Stimulated activated CD4-positive, alpha-beta T cell treated with anti-CD3 and anti-CD28 coated beads, TNF-alpha, amount 100 ng/mL, for 1 hour (primary cell): Measurements from ENCODE around the gene KCTD20.

Experiments used
- DNase-seq, 3 donors: peaks; one replicate each; pipeline ENCODE4 v3.0.0-alpha.2; 2020; ENCODE audit warnings: low read depth in 3 of 3, low spot score in 1 of 3

KCTD20 gene

GRCh38 chr6:36492092-36492491 is 49.3 kb downstream of the KCTD20 start:
- no peak for DNase-seq

GRCh38 chr6:36492621-36493020 is 49.8 kb downstream of the KCTD20 start:
- DNase-seq, result no peak

- DNase-seq, result no peak
Observed at GRCh38 chr6:36493319-36493718, 50.5 kb downstream of the KCTD20 start.

GRCh38 chr6:36493859-36494258 is 51.1 kb downstream of the KCTD20 start:
- DNase-seq, result no peak

GRCh38 chr6:36495086-36495485 is 52.3 kb downstream of the KCTD20 start:
- DNase-seq, result no peak

- no peak for DNase-seq
Observed at GRCh38 chr6:36499918-36500317, 57.1 kb downstream of the KCTD20 start.

GRCh38 chr6:36501686-36502085 is 58.9 kb downstream of the KCTD20 start:
- no peak for DNase-seq

GRCh38 chr6:36504181-36504580 is 61.4 kb downstream of the KCTD20 start:
- no peak for DNase-seq

GRCh38 chr6:36504982-36505381 is 62.2 kb downstream of the KCTD20 start:
- DNase-seq, result no peak

GRCh38 chr6:36505744-36506534 is 63.1 kb downstream of the KCTD20 start:
- DNase-seq, result no peak

- DNase-seq, result no peak
Observed at GRCh38 chr6:36506611-36507010, 63.8 kb downstream of the KCTD20 start.

GRCh38 chr6:36508532-36508931 is 65.7 kb downstream of the KCTD20 start:
- no peak for DNase-seq

GRCh38 chr6:36510365-36510764 is 67.6 kb downstream of the KCTD20 start:
- DNase-seq, result no peak

GRCh38 chr6:36514554-36515456 is 72.0 kb downstream of the KCTD20 start:
- DNase-seq, result no peak

- no peak for DNase-seq
Observed at GRCh38 chr6:36515844-36516243, 73.0 kb downstream of the KCTD20 start.

GRCh38 chr6:36516559-36516958 is 73.8 kb downstream of the KCTD20 start:
- no peak for DNase-seq

- no peak for DNase-seq
Observed at GRCh38 chr6:36516988-36517387, 74.2 kb downstream of the KCTD20 start.

- no peak for DNase-seq
Observed at GRCh38 chr6:36517408-36517807, 74.6 kb downstream of the KCTD20 start.

GRCh38 chr6:36519352-36519751 is 76.6 kb downstream of the KCTD20 start:
- no peak for DNase-seq

- no peak for DNase-seq
Observed at GRCh38 chr6:36523451-36523850, 80.7 kb downstream of the KCTD20 start.

GRCh38 chr6:36523936-36524499 is 81.2 kb downstream of the KCTD20 start:
- no peak for DNase-seq

GRCh38 chr6:36524871-36525270 is 82.1 kb downstream of the KCTD20 start:
- DNase-seq, result no peak
